Lower leg skin (tissue), 3 donors: Measurements from ENCODE around the gene NVL.

Experiments
- CTCF ChIP-seq, 3 donors: fragments of 450-650 bp; IDR thresholded peaks; one replicate each; pipeline ENCODE4 v1.5.1; 2016; ENCODE audit warnings: antibody characterized with exemption in 3 of 3, mild to moderate bottlenecking in 3 of 3, moderate library complexity in 2 of 3
- POLR2A ChIP-seq, 2 donors: fragments of 450-650 bp; IDR thresholded peaks; one replicate each; pipeline ENCODE4 v1.6.1; 2016 to 2017; ENCODE audit warnings: antibody characterized with exemption in 2 of 2, mild to moderate bottlenecking in 1 of 2, moderate library complexity in 1 of 2

GRCh38 chr1:224373008-224373590, 43.1 kb upstream of the NVL start:
- TF ChIP-seq POLR2A (IDR thresholded peaks at IDR 0.05) (no peak), CTCF (IDR thresholded peaks at IDR 0.05) (no peak)
